ENCODE measurements around the gene NUP210.

DNA sequence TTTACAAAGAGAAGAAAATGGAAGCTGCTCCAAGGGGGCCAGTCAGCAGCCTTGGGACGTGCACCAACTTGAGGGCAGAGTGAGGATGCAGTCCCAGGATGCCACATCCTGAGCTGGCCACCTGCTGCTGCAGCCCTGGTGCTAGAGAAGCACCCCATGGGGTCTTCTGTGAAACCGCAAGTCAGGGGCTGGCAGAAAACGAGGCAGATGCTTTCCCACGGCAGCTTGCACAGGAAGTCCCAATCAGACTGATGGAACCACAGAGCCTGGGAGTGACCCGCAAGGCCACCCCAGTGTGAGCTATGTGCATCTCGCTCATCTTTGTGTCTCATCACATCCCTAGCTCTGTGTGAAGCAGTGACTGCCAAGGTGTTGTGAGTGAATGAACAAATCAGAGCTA, 76.5 kb downstream of the NUP210 start:
- TF ChIP-seq POLR2AphosphoS5 (IDR thresholded peaks at IDR 0.05) (no peak), POLR2A (IDR thresholded peaks at IDR 0.05) (no peak)
- TF ChIP-seq, protein P1, sequence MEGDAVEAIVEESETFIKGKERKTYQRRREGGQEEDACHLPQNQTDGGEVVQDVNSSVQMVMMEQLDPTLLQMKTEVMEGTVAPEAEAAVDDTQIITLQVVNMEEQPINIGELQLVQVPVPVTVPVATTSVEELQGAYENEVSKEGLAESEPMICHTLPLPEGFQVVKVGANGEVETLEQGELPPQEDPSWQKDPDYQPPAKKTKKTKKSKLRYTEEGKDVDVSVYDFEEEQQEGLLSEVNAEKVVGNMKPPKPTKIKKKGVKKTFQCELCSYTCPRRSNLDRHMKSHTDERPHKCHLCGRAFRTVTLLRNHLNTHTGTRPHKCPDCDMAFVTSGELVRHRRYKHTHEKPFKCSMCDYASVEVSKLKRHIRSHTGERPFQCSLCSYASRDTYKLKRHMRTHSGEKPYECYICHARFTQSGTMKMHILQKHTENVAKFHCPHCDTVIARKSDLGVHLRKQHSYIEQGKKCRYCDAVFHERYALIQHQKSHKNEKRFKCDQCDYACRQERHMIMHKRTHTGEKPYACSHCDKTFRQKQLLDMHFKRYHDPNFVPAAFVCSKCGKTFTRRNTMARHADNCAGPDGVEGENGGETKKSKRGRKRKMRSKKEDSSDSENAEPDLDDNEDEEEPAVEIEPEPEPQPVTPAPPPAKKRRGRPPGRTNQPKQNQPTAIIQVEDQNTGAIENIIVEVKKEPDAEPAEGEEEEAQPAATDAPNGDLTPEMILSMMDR (IDR thresholded peaks at IDR 0.05), result no peak
